HG03025 (cell line): ENCODE measurements around the gene MBD3L3.
"Not testable (repeated sequence)": the region's sequence is repeated elsewhere in the genome, so short reads cannot be mapped to it uniquely, and the experiment has no call there.

ENCODE experiments used
- ATAC-seq: cut with Tn5 transposase; IDR thresholded peaks from one replicate; pipeline ENCODE4 v1.9.1; 2021; ENCODE audit warnings: mild to moderate bottlenecking, moderate library complexity; ENCODE audit not compliant: unreplicated experiment, low FRiP score

Gene MBD3L3

DNA sequence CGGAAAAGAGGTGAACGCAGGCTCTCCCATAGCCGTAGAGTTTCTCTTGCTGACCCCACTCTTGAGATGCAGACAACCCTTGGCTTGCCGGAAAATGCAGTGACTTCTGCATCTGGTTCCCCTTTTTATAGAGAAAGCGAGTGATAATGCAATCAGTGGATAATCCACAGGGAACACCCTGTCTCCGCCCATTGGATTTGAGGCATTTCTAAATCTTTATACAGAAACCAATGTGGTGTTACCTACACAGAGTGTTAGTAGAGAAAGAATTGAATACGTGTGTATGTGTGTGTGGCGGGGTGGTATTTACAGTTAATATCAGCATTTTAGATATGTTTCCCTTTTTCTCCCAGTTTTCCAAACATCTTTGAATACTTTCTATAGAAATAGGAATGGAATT lies at the start of gene MBD3L3:
Gene MBD3L3 (minus strand): TSS at position 101 of the 400 bp plus-strand sequence. CDS start 71 bp downstream, at position 30.
- ATAC-seq = not testable (repeated sequence)

DNA sequence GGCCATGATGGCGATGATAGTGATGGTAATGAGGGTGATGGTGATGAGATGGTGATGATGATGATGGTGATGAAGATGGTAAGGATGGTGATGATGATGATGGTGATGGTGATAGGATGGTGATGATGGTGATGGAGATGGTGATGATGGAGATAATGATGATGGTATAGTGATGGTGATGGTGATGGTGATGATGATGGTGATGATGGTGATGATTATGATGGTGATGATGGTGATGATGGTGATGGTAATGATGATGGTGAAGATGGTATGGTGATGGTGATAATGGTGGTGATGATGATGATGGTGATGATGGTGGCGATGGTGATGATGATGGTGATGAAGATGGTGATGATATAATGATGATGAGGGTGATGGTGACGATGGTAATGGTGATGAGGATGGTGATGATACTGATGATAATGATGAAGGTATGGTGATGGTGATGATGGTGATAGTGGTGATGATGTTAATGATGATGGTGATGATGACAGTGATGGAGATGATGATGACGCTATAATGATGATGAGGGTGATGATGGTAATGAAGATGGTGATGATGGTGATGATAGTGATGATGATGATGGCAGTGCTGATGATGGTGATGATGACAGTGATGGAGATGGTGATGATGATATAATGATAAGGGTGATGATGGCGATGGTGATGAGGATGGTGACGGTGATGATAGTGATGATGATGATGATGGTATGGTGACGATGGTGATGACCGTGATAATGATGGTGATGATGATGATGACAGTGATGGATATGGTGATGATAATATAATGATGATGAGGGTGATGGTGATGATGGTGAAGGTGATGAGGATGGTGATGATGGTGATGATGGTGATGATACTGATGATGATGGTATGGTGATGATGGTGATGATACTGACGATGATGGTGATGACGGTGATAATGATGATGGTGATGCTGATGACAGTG lies 48.5 kb upstream of the MBD3L3 start:
- no peak for ATAC-seq

DNA sequence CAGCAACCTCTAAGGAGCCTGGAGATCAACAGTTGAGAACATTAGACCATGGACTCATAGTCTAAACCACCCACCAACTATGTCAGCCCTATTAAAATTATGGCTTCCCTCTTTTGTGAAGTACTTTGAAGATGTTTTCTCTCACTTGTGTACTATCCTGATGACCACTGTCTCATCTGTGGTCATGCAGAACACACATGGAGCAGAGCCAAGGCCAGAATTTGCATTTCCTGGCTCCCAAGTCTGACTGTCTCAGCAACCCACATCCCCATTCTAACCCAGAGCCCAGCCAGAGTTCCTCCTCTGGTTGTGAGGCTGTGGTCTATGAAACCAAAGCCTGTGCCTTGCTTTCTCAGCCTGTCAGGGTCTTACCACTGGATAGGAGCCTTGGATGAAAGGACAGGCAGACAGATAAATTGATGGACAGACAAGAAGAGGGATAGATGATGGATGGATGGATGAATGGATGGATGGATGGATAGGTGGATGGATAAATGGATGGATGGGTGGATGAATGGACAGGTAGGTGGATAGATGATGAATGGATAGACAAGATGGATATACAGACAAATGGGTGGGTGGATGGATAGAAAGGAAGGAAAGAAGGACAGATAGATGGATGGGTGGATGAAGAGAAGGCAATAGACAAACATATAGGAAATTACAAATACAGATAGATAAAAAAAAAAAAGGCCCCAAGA lies 46.4 kb upstream of the MBD3L3 start:
- no peak for ATAC-seq

DNA sequence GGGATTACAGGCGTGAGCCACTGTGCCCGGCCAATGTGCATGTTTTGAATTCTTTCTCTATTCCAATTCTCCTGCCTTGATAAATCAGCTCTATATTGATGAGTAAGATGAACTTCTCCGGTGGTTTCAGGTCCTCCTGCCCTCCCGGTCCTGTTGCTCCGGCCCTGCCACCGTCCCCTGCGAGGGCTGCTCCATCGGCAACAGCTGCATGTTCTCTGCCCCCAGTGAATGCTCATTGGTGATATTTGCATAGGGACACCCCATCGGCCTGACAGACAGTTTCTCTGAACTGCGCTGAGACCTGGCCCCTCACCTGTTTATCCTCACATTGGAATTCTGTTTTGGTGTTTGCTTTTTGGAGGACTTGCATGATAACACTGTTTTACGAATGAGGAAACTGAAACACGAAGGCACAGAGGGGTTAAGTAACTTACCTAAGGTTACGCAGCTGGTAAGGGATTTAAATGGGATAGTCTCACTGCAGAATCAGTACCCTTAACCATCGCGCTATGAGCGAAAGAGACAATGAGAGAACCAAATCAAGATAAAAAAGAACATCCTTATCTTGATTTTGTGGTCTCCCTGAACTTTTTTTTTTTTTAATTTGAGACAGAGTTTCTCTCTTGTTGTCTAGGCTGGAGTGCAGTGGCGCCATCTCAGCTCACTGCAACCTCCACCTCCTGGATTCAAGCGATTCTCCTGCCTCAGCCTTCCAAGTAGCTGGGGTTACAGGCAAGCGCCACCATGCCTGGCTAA lies 43.2 kb upstream of the MBD3L3 start:
- ATAC-seq = no peak

DNA sequence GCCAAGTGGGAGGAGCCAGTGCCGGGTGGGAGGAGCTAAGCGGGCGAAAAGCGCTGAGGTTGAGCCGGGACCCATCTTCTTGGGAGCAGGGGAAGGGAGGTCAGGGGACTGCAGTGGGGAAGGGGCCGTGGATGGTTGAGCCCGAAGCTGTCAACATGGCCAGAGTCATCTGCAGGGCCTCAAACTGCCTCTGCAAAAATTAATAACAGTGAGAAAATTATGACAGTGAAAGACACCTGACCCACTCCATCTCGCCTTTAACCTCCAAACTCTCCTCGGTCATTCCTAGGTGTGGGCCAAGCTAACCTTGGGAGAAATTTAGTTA lies 41.1 kb upstream of the MBD3L3 start:
- no peak for ATAC-seq

DNA sequence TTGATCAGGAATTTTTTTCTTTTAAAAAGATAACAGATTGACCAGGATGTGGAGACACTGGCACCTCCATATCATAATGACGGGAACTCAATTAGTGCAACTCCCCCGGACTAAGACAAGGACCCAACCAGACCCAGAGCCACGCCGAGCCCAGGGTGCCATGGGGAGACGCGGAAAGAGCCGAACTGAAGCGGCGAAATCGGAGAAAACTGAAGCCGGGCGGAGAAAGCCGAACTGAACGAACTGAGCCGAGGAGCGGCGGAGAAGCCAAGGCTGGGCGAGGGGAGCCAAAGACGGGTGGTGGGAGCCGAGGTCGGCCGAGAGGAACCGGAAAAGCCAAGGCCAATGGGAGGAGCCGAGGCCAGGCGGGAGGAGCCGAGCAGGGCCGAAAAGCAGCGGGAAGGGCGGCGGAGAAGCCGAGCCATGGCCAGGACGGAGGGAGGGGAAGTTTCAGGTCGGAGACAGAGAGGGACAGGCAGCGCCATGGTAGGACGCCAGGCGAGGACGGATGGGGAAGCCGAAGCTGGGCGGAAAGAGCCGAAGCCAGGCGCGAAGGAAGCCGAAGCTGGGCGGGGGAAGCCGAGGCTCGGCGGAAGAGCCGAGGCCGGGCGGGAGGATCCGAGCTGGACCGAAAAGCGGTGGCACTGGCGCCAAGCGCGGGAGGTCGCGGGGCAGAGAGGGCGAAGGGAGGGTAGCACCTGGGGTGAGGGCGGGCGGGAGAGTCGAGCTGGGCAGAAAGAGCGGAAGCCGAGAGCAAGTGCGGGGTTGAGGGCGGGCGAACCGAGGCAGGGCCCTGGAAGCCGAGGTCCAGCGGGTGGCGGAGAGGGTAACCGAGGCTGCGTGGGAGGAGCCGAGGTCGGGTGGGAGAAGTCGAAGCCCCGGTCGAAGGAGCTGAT lies 40.5 kb upstream of the MBD3L3 start:
- peak; percentile 66 for ATAC-seq

DNA sequence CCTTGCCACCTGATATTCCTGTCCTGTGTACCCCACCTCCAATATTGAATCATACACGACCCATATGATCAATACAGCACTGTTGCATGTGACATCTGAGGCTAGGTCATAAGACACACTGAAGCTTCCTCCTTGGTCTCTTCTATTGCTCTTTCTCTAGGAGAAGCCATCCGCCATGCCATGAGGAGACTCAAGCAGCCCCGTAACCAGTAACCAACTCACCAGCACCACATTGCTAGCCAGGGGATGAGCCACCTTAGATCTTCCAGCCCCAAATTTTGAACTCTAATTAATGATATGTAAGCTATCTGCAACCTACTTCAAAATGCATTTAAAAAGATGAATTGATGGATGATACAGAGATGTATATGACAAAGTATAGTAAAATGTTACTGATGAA lies 39.6 kb upstream of the MBD3L3 start:
- ATAC-seq = no peak

DNA sequence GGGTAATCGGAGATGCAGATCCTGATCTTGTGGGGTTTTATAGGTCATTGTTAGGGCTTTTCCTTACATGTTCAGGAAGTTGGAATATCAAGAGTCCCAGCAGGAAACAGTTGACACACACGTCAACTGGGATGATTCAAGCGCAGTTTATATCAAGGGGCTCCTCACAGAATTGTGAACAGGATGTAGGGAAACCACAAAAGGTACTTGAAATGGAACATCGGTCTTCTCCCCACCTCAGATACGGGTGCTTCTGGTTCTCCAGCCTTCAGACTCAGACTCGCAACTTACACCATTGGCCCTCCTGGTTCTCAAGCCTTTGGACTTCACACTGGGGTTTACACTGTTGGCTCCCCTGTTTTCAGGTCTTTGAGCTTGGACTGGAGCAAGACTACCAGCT lies 30.5 kb upstream of the MBD3L3 start:
- no peak for ATAC-seq

DNA sequence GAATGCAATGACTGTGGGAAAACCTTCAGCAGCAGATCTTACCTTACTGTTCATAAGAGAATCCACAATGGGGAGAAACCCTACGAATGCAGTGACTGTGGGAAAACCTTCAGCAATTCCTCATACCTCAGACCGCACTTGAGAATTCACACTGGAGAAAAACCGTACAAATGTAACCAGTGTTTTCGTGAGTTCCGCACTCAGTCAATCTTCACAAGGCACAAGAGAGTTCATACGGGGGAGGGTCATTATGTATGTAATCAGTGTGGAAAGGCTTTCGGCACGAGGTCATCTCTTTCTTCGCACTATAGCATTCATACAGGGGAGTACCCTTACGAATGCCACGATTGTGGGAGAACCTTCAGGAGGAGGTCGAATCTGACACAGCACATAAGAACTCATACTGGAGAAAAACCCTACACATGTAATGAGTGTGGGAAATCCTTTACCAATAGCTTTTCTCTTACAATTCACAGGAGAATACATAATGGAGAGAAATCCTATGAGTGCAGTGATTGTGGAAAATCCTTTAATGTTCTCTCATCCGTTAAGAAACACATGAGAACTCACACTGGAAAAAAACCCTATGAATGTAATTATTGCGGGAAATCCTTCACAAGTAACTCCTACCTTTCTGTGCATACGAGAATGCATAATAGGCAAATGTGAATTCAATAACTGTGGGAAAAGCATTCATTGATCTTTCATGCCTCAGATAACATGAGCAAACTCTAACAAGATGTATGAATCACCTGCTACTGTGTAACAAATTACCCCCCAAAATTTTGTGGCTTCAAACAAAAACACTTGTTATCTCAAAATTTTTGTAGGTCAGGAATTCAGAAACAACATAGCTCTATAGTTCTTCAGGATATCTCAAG lies 24.8 kb upstream of the MBD3L3 start:
- no peak for ATAC-seq

DNA sequence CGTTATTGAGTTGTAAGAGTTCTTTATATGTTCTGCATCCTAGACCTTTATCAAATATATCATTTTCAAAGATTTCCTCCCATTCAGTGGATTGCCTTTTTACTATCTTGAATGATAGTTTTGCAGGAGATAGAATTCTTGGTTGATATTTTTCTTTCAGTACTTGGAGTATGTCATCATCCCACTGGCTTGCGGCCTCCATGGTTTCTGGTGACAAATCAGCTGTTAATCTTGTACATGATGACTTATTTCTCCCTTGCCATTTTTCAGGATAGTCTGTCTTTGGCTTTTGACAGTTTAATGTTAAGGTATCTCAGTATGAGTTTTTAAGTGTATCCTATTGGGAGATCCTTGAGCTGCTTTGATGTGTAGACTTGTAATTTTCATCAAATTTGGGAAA lies 19.5 kb upstream of the MBD3L3 start:
- ATAC-seq = no peak

DNA sequence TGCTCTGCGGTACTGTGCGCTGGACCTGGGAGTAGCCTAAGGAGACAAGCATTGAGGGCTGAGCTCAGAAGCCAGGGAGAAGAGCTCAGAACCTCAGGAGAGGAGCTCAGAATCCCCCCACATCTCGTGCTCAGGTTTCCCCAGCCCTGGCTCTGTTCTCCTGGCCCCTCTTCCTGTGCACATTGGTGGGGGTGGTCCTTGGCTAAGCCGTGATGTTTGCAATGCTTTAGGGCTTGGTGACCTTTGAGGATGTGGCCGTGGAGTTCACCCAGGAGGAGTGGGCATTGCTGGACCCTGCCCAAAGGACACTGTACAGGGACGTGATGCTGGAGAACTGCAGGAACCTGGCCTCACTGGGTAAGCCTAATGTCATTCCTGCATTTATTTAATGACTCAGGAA lies 17.7 kb upstream of the MBD3L3 start:
- no peak for ATAC-seq

DNA sequence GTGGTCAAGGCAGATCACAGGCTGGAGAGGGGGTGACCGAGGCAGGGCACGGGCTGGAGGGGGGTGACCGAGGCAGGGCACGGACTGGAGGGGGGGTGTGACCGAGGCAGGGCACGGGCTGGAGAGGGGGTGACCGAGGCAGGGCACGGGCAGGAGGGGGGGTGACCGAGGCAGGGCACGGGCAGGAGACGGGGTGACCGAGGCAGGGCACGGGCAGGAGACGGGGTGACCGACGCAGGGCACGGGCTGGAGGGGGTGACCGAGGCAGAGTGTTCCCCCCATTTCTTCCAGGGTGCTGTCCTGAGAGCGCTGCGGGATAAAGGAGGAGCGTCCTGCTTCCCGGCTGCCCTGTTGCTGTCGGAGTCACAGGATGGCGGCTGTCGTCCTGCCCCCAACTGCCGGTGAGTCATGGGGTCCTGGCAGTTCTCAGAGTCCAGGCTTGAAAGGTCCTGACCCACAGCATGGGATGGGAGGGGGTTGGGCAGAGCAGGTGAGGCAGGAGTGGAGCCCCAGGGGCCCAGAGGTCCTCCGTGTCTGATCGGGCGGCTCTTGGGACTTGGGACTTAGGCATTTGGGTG lies 16.3 kb upstream of the MBD3L3 start:
- ATAC-seq = no peak

DNA sequence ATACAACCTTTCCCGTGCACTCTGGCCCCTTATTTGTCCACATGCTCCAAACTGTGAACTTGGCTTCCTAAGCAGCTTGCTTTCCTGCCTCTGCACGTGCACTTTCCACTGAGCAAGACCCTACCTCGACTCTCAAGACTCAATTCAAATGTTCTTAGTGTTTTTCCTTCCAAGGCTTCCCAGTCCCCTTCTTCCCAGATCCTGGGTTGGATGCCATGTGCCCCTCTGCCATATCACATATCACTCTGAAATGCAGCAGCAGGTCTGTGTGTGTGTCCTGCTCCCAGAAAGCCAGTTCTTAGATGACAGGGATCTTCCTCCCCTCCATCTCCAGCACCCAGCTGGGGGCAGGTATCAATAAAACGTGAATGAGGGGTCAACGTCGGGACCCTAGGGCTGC lies 14.1 kb upstream of the MBD3L3 start:
- no peak for ATAC-seq

DNA sequence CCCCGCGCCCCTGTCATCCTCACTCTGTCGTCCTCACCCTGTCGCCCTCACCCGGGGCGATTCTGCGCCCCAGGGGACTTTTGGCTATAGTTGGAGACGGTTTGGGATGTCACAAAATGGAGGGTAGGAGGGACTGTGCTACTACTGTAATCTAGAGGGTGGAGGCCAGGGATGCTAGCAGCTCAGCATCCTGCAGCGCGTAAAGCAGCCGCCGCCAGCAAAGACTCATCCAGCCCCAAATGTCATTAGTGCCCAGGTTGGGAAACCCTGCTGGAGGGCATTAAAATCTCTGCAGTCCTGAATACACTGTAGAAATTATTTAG lies 11.4 kb upstream of the MBD3L3 start:
- ATAC-seq = no peak

DNA sequence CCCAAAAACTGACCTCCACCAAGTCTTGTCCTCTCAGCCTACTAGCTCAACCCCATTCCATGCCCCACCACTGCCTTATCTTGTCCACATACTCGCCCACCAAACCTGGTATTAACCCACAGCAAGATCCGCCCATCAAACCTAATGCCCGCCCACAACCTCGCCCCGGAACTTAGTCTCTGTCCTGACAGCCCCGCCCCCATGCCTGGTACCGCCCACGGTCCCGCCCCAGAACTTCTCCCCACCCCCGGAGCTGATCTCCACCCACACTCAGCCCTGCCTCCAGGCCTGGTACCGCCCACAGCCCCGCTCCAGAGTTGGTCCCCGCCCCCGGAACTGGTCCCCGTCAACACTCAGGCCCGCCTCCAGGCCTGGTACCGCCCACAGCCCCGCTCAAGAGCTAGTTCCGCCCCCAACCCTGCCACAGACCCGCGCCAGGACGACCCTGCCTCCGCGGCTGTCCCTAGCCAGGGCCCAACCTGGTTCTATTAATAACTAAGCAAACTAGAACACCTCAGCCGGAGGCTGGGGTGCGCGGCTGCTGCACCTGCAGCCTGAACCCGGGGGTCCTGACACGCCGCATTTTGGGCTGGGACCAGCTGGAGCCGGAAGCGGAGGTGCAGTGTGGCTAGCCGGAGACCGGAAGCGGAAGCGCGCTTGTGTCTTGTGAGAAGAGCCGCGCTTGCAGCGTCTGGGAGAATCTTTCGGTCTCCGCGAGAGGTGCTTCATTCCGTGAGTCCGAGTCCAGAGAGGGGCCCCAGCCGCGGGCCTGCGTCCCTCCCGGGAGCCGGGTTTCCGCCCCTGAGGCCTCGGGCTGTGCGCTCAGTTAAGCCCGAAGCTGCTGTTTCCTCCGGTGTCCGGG lies 10.8 kb upstream of the MBD3L3 start, which contains the start of gene ZNF557:
Gene ZNF557 (plus strand): TSS at position 662 of the 862 bp plus-strand sequence. CDS start 5,372 bp downstream, outside the sequence.
- peak; percentile 90 for ATAC-seq

DNA sequence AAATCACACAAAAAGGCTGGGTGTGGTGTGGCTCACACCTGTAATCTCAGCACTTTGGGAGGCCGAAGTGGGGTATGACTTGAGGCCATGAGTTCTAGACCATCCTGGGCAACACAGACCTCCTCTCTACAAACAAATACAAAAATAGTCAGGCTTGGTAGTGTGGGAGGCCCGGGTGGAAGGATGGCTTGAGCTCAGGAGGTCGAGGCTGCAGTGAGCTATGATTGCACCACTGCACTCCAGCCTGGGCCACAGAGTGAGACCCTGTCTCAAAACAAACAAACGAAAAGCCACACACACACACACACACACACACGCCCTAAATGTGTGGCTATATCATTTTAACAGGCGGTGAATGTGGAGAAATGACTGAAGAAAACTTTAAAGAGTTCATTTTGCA lies 10.1 kb upstream of the MBD3L3 start:
- ATAC-seq = no peak

DNA sequence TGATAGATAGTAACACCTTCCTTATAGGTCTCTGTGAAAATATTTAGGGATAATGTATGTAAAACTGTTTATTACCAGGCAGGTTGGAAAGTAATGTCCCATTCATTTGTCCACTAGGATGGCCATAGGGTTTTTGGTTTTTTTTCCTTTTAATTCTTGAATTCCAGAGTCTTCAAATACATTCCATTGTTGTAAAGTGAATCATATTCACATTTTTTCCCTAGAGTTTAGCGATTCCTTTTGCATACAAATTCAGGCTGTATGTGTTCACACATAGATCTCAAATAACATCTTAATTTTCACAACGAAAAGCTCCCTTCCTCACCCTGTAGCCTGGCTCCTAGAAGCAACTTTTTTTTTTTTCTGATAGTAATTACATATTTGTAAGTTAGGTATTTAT lies 9.2 kb upstream of the MBD3L3 start:
- no peak for ATAC-seq

DNA sequence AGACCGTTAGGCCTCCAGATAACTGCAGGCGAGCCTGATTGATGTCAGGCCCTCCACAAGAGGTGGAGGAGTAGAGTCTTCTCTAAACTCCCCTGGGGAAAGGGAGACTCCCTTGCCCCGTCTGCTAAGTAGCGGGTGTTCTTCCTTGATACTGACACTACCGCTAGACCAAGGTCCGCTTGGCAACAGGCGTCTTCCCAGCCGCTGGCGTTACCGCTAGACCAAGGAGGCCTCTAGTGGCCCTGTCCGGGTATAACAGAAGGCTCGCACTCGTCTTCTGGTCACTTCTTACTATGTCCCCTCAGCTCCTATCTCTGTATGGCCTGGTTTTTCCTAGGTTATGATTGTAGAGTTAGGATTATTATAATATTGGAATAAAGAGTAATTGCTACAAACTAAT lies 8.6 kb upstream of the MBD3L3 start:
- ATAC-seq = not testable (repeated sequence)
